GM12878 (cell line): Measurements from ENCODE around the gene BTBD19. TPM values are rescaled to one million over a fixed set of nuclear protein-coding genes. Genes with fewer than 3 reads are reported as not detected.

Experiments used
- BCL11A ChIP-seq: IDR thresholded peaks from 2 replicates; pipeline ENCODE4 v1.6.1; 2011; ENCODE audit warnings: low read depth, low read length
- BRCA1 ChIP-seq: IDR thresholded peaks from 2 replicates; pipeline ENCODE4 v1.6.1; 2011; ENCODE audit warnings: low read depth, low read length, improper control_type of control experiment
- CEBPB ChIP-seq, 2 experiments: fragments of 150-350 bp in 1 of 2; IDR thresholded peaks; 2 replicates each; pipeline ENCODE4 v1.6.1; 2012 to 2014; ENCODE audit warnings: low read depth in 2 of 2, low read length in 2 of 2, borderline replicate concordance in 1 of 2, inconsistent platforms in 1 of 2
- CHD1 ChIP-seq: IDR thresholded peaks from 2 replicates; pipeline ENCODE4 v1.6.1; 2012; ENCODE audit warnings: low read depth, low read length, improper control_type of control experiment
- EZH2 ChIP-seq: IDR thresholded peaks from 2 replicates; pipeline ENCODE4 v1.6.1; 2012; ENCODE audit warnings: low read depth, mild to moderate bottlenecking, control low read depth, inconsistent platforms, low read length, borderline replicate concordance; ENCODE audit not compliant: control insufficient read depth
- MTA3 ChIP-seq: IDR thresholded peaks from 2 replicates; pipeline ENCODE4 v1.6.1; 2012; ENCODE audit warnings: low read length, inconsistent platforms, borderline replicate concordance
- NFXL1 ChIP-seq: fragments of 450-650 bp; IDR thresholded peaks from 2 replicates; pipeline ENCODE4 v1.6.1; 2017; ENCODE audit warnings: antibody characterized with exemption, mild to moderate bottlenecking, borderline replicate concordance
- POLR2A ChIP-seq: IDR thresholded peaks from 2 replicates; pipeline ENCODE4 v1.6.1; 2011; ENCODE audit warnings: low read depth, mild to moderate bottlenecking, low read length
- POU2F2 ChIP-seq: IDR thresholded peaks from 3 replicates; pipeline ENCODE4 v1.6.1; 2011; ENCODE audit warnings: low read depth, mild to moderate bottlenecking, low read length, borderline replicate concordance
- RAD21 ChIP-seq: IDR thresholded peaks from 2 replicates; pipeline ENCODE4 v1.6.1; 2011; ENCODE audit warnings: mild to moderate bottlenecking, low read depth, low read length, moderate library complexity; ENCODE audit not compliant: insufficient read depth
- SIX5 ChIP-seq: IDR thresholded peaks from 2 replicates; pipeline ENCODE4 v1.6.1; 2011; ENCODE audit warnings: mild to moderate bottlenecking, low read depth, low read length, moderate library complexity; ENCODE audit not compliant: severe bottlenecking
- STAT3 ChIP-seq: IDR thresholded peaks from 2 replicates; pipeline ENCODE4 v1.6.1; 2011; ENCODE audit warnings: low read depth, low read length, improper control_type of control experiment
- SUPT20H ChIP-seq: IDR thresholded peaks from 2 replicates; pipeline ENCODE4 v1.6.1; 2011; ENCODE audit warnings: low read depth, mild to moderate bottlenecking, low read length, moderate library complexity, borderline replicate concordance; ENCODE audit not compliant: control insufficient read depth
- TBL1XR1 ChIP-seq: IDR thresholded peaks from 2 replicates; pipeline ENCODE4 v1.6.1; 2012; ENCODE audit warnings: low read depth, low read length, improper control_type of control experiment
- TCF12 ChIP-seq: IDR thresholded peaks from 2 replicates; pipeline ENCODE4 v1.6.1; 2011; ENCODE audit warnings: low read depth, mild to moderate bottlenecking, low read length
- ZZZ3 ChIP-seq: IDR thresholded peaks from 2 replicates; pipeline ENCODE4 v1.6.1; 2011; ENCODE audit warnings: low read depth; ENCODE audit not compliant: control insufficient read depth, insufficient read length
- polyA plus RNA-seq, 11 experiments: library from polyadenylated mRNA; depleted of rRNA in 4 of 11; unstranded in 6 of 11; stranded (reverse) in 5 of 11; fragments of >200 nt; fragmentation: Nextera tagmentation in 4 of 11; fragmentation: Illumina TruSeq in 1 of 11; extraction: Ambion mirVana in 4 of 11; extraction: Trizol in 1 of 11; gene quantifications; 1 replicate in 1 of 11; 2 replicates in 10 of 11; pipeline versions ENCODE4 v1.2.1 to v1.2.3, GENCODE V29; 2011 to 2016; ENCODE audit warnings: inconsistent platforms in 2 of 11, missing spikeins in 2 of 11, low read depth in 1 of 11
- total RNA-seq, 4 experiments: library from RNA; depleted of rRNA in 3 of 4; stranded (reverse); fragments of >200 nt in 3 of 4; fragmentation: Illumina TruSeq in 1 of 4; extraction: Trizol in 1 of 4; gene quantifications; 2 replicates each; pipeline versions ENCODE4 v1.2.1 to v1.2.3, GENCODE V29; 2013 to 2021
- TF ChIP-seq, protein P1 (sequence below): fragments of 450-650 bp; IDR thresholded peaks from 2 replicates; pipeline ENCODE4 v1.6.1; 2016; ENCODE audit warnings: mild to moderate bottlenecking, moderate library complexity, borderline replicate concordance
- TF ChIP-seq, protein P2 (sequence below): fragments of 450-650 bp; IDR thresholded peaks from 2 replicates; pipeline ENCODE4 v1.6.1; 2017; ENCODE audit warnings: antibody characterized with exemption, mild to moderate bottlenecking, moderate library complexity
- TF ChIP-seq, protein P3 (sequence below): fragments of 450-650 bp; formaldehyde crosslinking; IDR thresholded peaks from 2 replicates; pipeline ENCODE4 v1.4.0; 2020; ENCODE audit warnings: mild to moderate bottlenecking, moderate library complexity

BTBD19 gene
- total and polyA plus RNA-seq, 10 of the 15 experiments (the other 5 are each of a cell fraction or from before 2014, with no cell fraction given): 0.13 to 2.7 (median 0.42) TPM

DNA sequence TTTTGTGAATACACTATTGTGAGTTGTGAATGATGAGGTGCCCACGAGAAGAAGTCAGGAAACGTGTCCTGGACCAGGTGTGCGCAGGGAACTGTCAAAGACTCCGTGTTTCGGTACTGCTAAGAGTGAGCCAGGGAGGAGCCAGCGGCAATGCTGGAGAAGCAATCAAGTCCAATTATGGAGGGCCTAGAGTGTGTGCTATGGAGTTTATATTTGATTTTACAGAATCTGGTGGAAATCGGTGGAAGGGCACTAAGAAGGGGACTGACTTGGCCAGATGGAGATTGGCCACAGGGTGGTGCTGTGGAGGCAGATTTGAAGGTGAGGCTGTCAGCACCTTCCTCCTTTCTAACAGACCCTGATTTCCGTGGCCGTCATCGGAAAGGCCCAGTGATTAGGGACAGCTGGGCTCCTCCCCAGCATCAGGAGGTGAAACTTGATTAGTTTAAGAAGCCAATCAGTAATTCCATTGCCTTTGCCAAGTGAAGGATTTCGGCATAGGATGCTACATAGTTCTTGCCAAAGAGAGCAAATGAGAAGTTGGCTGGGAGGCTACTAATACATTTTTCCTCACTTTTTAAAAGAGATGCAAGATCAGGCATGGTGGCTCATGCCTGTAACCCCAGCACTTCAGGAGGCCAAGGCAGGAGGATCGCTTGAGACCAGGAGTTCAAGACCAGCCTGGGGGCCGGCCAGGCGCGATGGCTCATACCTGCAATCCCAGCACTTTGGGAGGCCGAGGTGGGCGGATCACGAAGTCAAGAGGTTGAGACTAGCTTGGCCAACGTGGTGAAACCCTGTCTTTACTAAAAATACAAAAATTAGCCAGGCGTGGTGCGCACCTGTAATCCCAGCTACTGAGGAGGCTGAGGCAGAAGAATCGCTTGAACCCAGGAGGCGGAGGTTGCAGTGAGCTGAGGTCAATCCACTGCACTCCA, 27.7 kb downstream of the BTBD19 start (continued):
- TF ChIP-seq, protein P1, sequence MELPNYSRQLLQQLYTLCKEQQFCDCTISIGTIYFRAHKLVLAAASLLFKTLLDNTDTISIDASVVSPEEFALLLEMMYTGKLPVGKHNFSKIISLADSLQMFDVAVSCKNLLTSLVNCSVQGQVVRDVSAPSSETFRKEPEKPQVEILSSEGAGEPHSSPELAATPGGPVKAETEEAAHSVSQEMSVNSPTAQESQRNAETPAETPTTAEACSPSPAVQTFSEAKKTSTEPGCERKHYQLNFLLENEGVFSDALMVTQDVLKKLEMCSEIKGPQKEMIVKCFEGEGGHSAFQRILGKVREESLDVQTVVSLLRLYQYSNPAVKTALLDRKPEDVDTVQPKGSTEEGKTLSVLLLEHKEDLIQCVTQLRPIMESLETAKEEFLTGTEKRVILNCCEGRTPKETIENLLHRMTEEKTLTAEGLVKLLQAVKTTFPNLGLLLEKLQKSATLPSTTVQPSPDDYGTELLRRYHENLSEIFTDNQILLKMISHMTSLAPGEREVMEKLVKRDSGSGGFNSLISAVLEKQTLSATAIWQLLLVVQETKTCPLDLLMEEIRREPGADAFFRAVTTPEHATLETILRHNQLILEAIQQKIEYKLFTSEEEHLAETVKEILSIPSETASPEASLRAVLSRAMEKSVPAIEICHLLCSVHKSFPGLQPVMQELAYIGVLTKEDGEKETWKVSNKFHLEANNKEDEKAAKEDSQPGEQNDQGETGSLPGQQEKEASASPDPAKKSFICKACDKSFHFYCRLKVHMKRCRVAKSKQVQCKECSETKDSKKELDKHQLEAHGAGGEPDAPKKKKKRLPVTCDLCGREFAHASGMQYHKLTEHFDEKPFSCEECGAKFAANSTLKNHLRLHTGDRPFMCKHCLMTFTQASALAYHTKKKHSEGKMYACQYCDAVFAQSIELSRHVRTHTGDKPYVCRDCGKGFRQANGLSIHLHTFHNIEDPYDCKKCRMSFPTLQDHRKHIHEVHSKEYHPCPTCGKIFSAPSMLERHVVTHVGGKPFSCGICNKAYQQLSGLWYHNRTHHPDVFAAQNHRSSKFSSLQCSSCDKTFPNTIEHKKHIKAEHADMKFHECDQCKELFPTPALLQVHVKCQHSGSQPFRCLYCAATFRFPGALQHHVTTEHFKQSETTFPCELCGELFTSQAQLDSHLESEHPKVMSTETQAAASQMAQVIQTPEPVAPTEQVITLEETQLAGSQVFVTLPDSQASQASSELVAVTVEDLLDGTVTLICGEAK: no peak
- TF ChIP-seq ZZZ3 (no peak), POLR2A (no peak), EZH2 (no peak), POU2F2 (no peak), TCF12 (no peak), CEBPB (IDR thresholded peaks at IDR 0.05; ENCODE audit: borderline replicate concordance in 1 of 2, low read depth in 2 of 2, low read length in 2 of 2) (no peak), SIX5 (no peak), CHD1 (no peak), RAD21 (peak; percentile 73), NFXL1 (no peak), SUPT20H (no peak), MTA3 (no peak), STAT3 (no peak), BRCA1 (no peak), TBL1XR1 (no peak), BCL11A (no peak)
- TF ChIP-seq, protein P2, sequence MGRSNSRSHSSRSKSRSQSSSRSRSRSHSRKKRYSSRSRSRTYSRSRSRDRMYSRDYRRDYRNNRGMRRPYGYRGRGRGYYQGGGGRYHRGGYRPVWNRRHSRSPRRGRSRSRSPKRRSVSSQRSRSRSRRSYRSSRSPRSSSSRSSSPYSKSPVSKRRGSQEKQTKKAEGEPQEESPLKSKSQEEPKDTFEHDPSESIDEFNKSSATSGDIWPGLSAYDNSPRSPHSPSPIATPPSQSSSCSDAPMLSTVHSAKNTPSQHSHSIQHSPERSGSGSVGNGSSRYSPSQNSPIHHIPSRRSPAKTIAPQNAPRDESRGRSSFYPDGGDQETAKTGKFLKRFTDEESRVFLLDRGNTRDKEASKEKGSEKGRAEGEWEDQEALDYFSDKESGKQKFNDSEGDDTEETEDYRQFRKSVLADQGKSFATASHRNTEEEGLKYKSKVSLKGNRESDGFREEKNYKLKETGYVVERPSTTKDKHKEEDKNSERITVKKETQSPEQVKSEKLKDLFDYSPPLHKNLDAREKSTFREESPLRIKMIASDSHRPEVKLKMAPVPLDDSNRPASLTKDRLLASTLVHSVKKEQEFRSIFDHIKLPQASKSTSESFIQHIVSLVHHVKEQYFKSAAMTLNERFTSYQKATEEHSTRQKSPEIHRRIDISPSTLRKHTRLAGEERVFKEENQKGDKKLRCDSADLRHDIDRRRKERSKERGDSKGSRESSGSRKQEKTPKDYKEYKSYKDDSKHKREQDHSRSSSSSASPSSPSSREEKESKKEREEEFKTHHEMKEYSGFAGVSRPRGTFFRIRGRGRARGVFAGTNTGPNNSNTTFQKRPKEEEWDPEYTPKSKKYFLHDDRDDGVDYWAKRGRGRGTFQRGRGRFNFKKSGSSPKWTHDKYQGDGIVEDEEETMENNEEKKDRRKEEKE: no peak
- TF ChIP-seq, protein P3, sequence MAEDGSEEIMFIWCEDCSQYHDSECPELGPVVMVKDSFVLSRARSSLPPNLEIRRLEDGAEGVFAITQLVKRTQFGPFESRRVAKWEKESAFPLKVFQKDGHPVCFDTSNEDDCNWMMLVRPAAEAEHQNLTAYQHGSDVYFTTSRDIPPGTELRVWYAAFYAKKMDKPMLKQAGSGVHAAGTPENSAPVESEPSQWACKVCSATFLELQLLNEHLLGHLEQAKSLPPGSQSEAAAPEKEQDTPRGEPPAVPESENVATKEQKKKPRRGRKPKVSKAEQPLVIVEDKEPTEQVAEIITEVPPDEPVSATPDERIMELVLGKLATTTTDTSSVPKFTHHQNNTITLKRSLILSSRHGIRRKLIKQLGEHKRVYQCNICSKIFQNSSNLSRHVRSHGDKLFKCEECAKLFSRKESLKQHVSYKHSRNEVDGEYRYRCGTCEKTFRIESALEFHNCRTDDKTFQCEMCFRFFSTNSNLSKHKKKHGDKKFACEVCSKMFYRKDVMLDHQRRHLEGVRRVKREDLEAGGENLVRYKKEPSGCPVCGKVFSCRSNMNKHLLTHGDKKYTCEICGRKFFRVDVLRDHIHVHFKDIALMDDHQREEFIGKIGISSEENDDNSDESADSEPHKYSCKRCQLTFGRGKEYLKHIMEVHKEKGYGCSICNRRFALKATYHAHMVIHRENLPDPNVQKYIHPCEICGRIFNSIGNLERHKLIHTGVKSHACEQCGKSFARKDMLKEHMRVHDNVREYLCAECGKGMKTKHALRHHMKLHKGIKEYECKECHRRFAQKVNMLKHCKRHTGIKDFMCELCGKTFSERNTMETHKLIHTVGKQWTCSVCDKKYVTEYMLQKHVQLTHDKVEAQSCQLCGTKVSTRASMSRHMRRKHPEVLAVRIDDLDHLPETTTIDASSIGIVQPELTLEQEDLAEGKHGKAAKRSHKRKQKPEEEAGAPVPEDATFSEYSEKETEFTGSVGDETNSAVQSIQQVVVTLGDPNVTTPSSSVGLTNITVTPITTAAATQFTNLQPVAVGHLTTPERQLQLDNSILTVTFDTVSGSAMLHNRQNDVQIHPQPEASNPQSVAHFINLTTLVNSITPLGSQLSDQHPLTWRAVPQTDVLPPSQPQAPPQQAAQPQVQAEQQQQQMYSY (CRISPR knock-in tag): no peak
